HG02588 (cell line): Measurements from ENCODE around the gene MBD2.
A peak's percentile ranks its signal among the peaks of the same experiment; 100 is the strongest.
"Not testable (repeated sequence)": the region's sequence is repeated elsewhere in the genome, so short reads cannot be mapped to it uniquely, and the experiment has no call there.

Source experiments
- ATAC-seq: cut with Tn5 transposase; IDR thresholded peaks from one replicate; pipeline ENCODE4 v1.9.1; 2021; ENCODE audit warnings: mild to moderate bottlenecking, moderate library complexity; ENCODE audit not compliant: unreplicated experiment

Gene MBD2

GRCh38 chr18:54238173-54238936 lies 13.9 kb upstream of the MBD2 start:
- ATAC-seq = no peak

- ATAC-seq = no peak
These were observed 11.4 kb upstream of the MBD2 start for GRCh38 chr18:54235871-54236270.

- no peak for ATAC-seq
These were observed 9.3 kb upstream of the MBD2 start for GRCh38 chr18:54233747-54234146.

- no peak for ATAC-seq
These were observed 8.8 kb upstream of the MBD2 start for GRCh38 chr18:54233228-54233625.

- no peak for ATAC-seq
These were observed 8.2 kb upstream of the MBD2 start for GRCh38 chr18:54232485-54233227.

- no peak for ATAC-seq
These were observed 5.1 kb upstream of the MBD2 start for GRCh38 chr18:54229421-54230059.

GRCh38 chr18:54228364-54228763 lies 3.9 kb upstream of the MBD2 start:
- ATAC-seq = no peak

GRCh38 chr18:54223568-54224241 lies 764 bp downstream of the MBD2 start:
- ATAC-seq = peak; percentile 17

GRCh38 chr18:54222922-54223567 lies 1.4 kb downstream of the MBD2 start:
- ATAC-seq = peak; percentile 29

GRCh38 chr18:54220406-54220805 lies 4.1 kb downstream of the MBD2 start:
- ATAC-seq = no peak

- not testable (repeated sequence) for ATAC-seq
These were observed 5.7 kb downstream of the MBD2 start for GRCh38 chr18:54218803-54219202.

- ATAC-seq = no peak
These were observed 6.2 kb downstream of the MBD2 start for GRCh38 chr18:54218299-54218698.

- ATAC-seq = peak; percentile 32
These were observed 6.8 kb downstream of the MBD2 start for GRCh38 chr18:54217624-54218023.

- ATAC-seq = no peak
These were observed 9.4 kb downstream of the MBD2 start for GRCh38 chr18:54215069-54215468.

GRCh38 chr18:54210463-54210862 lies 14.0 kb downstream of the MBD2 start:
- peak; percentile 31 for ATAC-seq

- ATAC-seq = peak; percentile 86
These were observed 14.8 kb downstream of the MBD2 start for GRCh38 chr18:54209471-54210180.

GRCh38 chr18:54206447-54206846 lies 18.0 kb downstream of the MBD2 start:
- ATAC-seq = no peak

- ATAC-seq = no peak
These were observed 18.5 kb downstream of the MBD2 start for GRCh38 chr18:54205959-54206358.

GRCh38 chr18:54205448-54205847 lies 19.0 kb downstream of the MBD2 start:
- not testable (repeated sequence) for ATAC-seq

- ATAC-seq = no peak
These were observed 19.6 kb downstream of the MBD2 start for GRCh38 chr18:54204883-54205282.
